Ovary (tissue), 9 donors: Measurements from ENCODE around the gene DOCK10. TPM values are rescaled to one million over a fixed set of nuclear protein-coding genes. Genes with fewer than 3 reads are reported as not detected.

Experiments
- DNase-seq, 5 donors: peaks; one replicate each; pipeline ENCODE4 v3.0.0-alpha.2; 2019 to 2020
- H3K27ac ChIP-seq, 2 donors: fragments of 200-600 bp; one replicate each; pipeline versions ENCODE4 v1.5.1 to v1.8.0; 2019 to 2022
- H3K27me3 ChIP-seq: fragments of 200-600 bp; one replicate; pipeline ENCODE4 v1.8.0; 2022
- H3K36me3 ChIP-seq: fragments of 200-600 bp; sonication (generic); one replicate; pipeline ENCODE4 v1.5.1; 2019
- H3K4me1 ChIP-seq: one replicate; pipeline ENCODE4 v1.8.1; 2013; ENCODE audit warnings: mild to moderate bottlenecking, moderate library complexity; ENCODE audit not compliant: insufficient read depth
- H3K4me3 ChIP-seq: fragments of 200-600 bp; sonication (generic); one replicate; pipeline ENCODE4 v1.5.1; 2017
- H3K9me3 ChIP-seq, 2 donors: fragments of 200-600 bp in 1 of 2; sonication (generic) in 1 of 2; one replicate each; pipeline versions ENCODE4 v1.5.1 to v1.8.1; 2013 to 2019; ENCODE audit warnings: mild to moderate bottlenecking in 1 of 2, moderate library complexity in 1 of 2
- EP300 ChIP-seq: sonication (generic); formaldehyde crosslinking; IDR thresholded peaks from one replicate; pipeline ENCODE4 v1.6.1; 2017; ENCODE audit warnings: antibody characterized with exemption
- POLR2A ChIP-seq: fragments of 450-650 bp; IDR thresholded peaks from one replicate; pipeline ENCODE4 v1.6.1; 2017; ENCODE audit warnings: antibody characterized with exemption, mild to moderate bottlenecking, moderate library complexity
- WGBS, 3 donors: extraction: QIAGEN DNeasy Blood & Tissue Kit in 1 of 3; methylation state at CpG; one replicate each; pipeline versions ENCODE4 v1.1.5 to v1.1.7; 2013 to 2017; 5-methylcytosine and 5-hydroxymethylcytosine counted together
- intact Hi-C, 4 donors: fragments of 100-400 bp; cut with DNase I; formaldehyde crosslinking; loops; one replicate each; pipeline versions ENCODE4 v1.11.0 to v1.15.1; 2022 to 2023
- polyA plus RNA-seq, 2 donors: library from polyadenylated mRNA; stranded (reverse); fragments of 200-250 nt in 1 of 2; fragments of 350-450 nt in 1 of 2; fragmentation: Illumina TruSeq in 1 of 2; extraction: RNeasy Lipid Tissue Mini Kit (QIAGEN cat#74804) in 1 of 2; gene quantifications; one replicate each; pipeline ENCODE4 v1.2.3, GENCODE V29; 2013 to 2014
- total RNA-seq, 7 donors: library from RNA; depleted of rRNA in 2 of 7; stranded (reverse); fragments of >200 nt in 2 of 7; fragmentation: NEBNext Ultra II Directional in 3 of 7; extraction: Animal tissue kit (Norgen Biotek cat#: 25700) in 3 of 7; gene quantifications; one replicate each; pipeline versions ENCODE4 v1.1.0 to v1.2.4, GENCODE V29; 2016 to 2023
- TF ChIP-seq, protein P1 (sequence below), 3 donors: fragments of 450-650 bp in 2 of 3; fragments of 200-600 bp in 1 of 3; IDR thresholded peaks; one replicate each; pipeline versions ENCODE4 v1.5.1 to v1.8.0; 2016 to 2022; ENCODE audit warnings: antibody characterized with exemption in 3 of 3, mild to moderate bottlenecking in 1 of 3
- donor health status: DM: no; HTN: no; CAD: no; lungs with moderate emphysema.
- donor health status: DM: no; HTN: no; CAD: no.
- donor health status: Bipolar disorder and iron deficiency.
- donor health status: DM: yes; HTN: yes; CAD: no.
- donor health status: DM: no; HTN: no; CAD: no.
- donor health status: DM: yes; HTN: yes; CAD: no.

Gene DOCK10
- total and polyA plus RNA-seq, 9 donors = 15.3 to 42.5 (median 31.2) TPM

DNA sequence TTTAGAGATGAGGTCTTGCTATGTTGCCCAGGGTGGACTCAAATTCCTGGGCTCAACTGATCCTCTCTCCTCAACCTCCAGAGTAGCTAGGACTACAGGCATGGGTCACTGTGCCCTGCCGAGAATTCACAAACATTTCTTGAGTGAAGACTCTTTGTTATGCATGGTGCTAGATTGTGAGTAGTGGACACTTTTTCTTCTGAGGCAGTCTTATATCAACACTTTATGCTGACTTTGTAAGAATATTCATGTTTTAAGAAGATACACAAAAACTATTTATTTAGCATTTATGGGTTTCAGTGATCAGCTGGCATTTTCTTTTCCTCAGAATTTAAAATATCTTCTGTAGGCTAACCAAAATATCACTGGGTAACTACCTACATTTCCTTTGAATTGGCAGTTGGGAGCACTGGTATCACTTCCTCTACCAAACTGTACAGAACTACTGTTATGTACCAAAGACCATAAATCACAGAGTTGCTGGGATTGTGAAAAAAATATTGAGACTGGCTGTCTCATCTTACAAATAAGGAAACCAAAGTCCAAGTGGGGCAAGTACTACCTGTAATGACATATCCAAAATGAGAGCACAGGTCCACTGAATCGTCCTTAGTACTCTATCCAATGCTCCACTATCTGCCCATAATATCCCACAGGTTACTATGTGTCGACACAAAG lies 34.0 kb downstream of the DOCK10 start:
- no peak overlapping the region for H3K27ac ChIP-seq
- intact Hi-C loops = loop anchor here in 1 of 4 donors (10.0 kb wide), 1 partner anchor 224 kb away; no protein-coding TSS in a partner anchor
- no peak for DNase-seq
- TF ChIP-seq, protein P1, sequence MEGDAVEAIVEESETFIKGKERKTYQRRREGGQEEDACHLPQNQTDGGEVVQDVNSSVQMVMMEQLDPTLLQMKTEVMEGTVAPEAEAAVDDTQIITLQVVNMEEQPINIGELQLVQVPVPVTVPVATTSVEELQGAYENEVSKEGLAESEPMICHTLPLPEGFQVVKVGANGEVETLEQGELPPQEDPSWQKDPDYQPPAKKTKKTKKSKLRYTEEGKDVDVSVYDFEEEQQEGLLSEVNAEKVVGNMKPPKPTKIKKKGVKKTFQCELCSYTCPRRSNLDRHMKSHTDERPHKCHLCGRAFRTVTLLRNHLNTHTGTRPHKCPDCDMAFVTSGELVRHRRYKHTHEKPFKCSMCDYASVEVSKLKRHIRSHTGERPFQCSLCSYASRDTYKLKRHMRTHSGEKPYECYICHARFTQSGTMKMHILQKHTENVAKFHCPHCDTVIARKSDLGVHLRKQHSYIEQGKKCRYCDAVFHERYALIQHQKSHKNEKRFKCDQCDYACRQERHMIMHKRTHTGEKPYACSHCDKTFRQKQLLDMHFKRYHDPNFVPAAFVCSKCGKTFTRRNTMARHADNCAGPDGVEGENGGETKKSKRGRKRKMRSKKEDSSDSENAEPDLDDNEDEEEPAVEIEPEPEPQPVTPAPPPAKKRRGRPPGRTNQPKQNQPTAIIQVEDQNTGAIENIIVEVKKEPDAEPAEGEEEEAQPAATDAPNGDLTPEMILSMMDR (IDR thresholded peaks at IDR 0.05) = no peak
- TF ChIP-seq POLR2A = no peak
- no peak for TF ChIP-seq EP300
- H3K9me3 ChIP-seq = no peaks in the 10 kb centered on the region
- 88 to 95% (median 89%) methylated on average over 3 of the region's 3 CpGs for WGBS, 3 donors
- H3K27me3 ChIP-seq = no peaks in the 10 kb centered on the region
- H3K4me3 ChIP-seq = no peak overlapping the region
- H3K4me1 ChIP-seq = no peaks in the 10 kb centered on the region
- no peaks in the 10 kb centered on the region for H3K36me3 ChIP-seq

DNA sequence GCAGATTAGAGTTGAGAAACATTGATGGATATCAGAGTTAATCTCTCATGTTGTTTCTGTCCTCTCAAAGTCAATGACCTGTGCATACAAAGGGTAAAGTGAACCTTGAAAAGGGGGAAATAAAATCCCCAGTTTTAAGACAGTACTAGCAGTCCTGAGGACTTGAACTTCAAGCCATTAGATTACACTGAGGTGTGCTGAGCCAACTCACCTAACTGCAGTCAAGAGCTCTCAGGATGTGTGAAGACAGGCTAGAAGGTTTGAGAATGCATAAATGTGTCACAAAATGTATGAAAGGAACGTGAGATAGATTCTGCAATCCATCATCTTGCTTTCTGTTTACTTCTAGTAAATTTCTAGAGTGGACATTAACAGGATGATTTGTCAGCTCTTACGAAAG lies 35.5 kb downstream of the DOCK10 start:
- no peaks in the 10 kb centered on the region for H3K36me3 ChIP-seq
- no peaks in the 10 kb centered on the region for H3K9me3 ChIP-seq
- H3K27me3 ChIP-seq = no peaks in the 10 kb centered on the region
- TF ChIP-seq POLR2A (no peak), EP300 (no peak)
- TF ChIP-seq, protein P1 (IDR thresholded peaks at IDR 0.05) = no peak
- 67 to 91% (median 90%) methylated on average over 2 of the region's 2 CpGs for WGBS, 3 donors
- H3K4me3 ChIP-seq = no peak overlapping the region
- H3K27ac ChIP-seq = no peak overlapping the region
- H3K4me1 ChIP-seq = no peaks in the 10 kb centered on the region
- intact Hi-C loops = loop anchor here in 1 of 4 donors (10.0 kb wide), 1 partner anchor 222 kb away; no protein-coding TSS in a partner anchor
- no peak for DNase-seq

DNA sequence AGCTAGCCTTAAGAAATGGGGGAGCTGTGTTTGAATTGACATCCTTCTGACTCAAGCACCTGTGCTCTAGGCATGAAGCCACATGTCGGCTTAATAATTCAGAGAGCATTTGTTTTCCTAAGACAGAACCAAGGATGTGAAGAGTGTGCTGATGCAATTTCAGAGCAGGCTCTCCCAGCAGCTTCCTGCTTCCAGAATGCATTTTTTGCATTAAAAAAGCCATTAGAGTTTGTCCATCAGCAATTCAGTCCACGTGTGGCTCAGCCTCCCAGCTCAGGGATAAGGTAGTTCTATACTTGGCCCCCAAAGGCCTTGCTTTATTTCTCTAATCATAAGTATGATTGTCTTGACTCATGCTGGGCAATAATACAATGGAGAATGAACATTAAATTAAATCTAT lies 37.7 kb downstream of the DOCK10 start:
- DNase-seq = no peak
- no peaks in the 10 kb centered on the region for H3K9me3 ChIP-seq
- H3K4me1 ChIP-seq = peaks cover 3% of the 10 kb centered on the region
- intact Hi-C loops = loop anchor here in 1 of 4 donors (10.0 kb wide), 1 partner anchor 220 kb away; no protein-coding TSS in a partner anchor
- H3K4me3 ChIP-seq = no peak overlapping the region
- TF ChIP-seq EP300 (no peak), POLR2A (no peak)
- TF ChIP-seq, protein P1 (IDR thresholded peaks at IDR 0.05) = no peak
- no peak overlapping the region for H3K27ac ChIP-seq
- 63 to 71% (median 63%) methylated on average over 2 of the region's 2 CpGs for WGBS, 3 donors
- no peaks in the 10 kb centered on the region for H3K27me3 ChIP-seq
- no peaks in the 10 kb centered on the region for H3K36me3 ChIP-seq

DNA sequence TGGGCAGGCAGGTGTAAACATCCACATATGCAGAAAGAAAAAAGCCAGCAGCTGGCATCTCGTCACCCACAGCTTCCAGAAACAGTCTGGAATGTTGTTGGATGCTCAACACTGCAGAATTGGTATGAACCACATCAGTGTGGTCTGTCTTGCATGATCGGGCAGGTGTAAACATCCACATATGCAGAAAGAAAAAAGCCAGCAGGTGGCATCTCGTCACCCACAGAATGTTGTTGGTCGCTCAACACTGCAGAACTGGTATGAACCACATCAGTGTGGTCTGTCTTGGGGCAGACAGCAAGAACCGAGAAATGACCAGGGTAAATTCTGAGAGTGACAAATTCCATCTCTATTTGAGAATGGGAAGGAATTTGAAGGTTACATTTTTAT lies 39.6 kb downstream of the DOCK10 start:
- 85 to 91% (median 86%) methylated on average over 5 of the region's 5 CpGs for WGBS, 3 donors

More for the DNA sequence above, 39.6 kb downstream of the DOCK10 start:
- Histone ChIP-seq H3K36me3 (no peaks in the 10 kb centered on the region), H3K4me3 (no peak overlapping the region), H3K27ac (no peak overlapping the region), H3K4me1 (peaks cover 8% of the 10 kb centered on the region), H3K9me3 (no peaks in the 10 kb centered on the region), H3K27me3 (no peaks in the 10 kb centered on the region)
- no peak for DNase-seq
- intact Hi-C loops = loop anchor here in 1 of 4 donors (10.0 kb wide), 1 partner anchor 218 kb away; no protein-coding TSS in a partner anchor
- TF ChIP-seq EP300 (no peak), POLR2A (no peak)
- TF ChIP-seq, protein P1 (IDR thresholded peaks at IDR 0.05) = no peak
